CD4-positive, alpha-beta T cell (primary cell): ENCODE results near the gene XYLT1. TPM values are rescaled to one million over a fixed set of nuclear protein-coding genes. Genes with fewer than 3 reads are reported as not detected.

Experiments used
- ATAC-seq: fragments of 200-7000 bp; cut with Tn5 transposase; one replicate; pipeline ENCODE4 v1.10.0; 2022; ENCODE audit warnings: mild to moderate bottlenecking; ENCODE audit not compliant: poor library complexity
- CTCF ChIA-PET: fragments of 350-600 bp; sonication (Branson Sonifier 250); formaldehyde crosslinking; loops from one replicate; lab custom pipeline; 2021; ENCODE audit warnings: antibody characterized with exemption, inconsistent platforms; lab: Charles Lee
- POLR2A ChIA-PET: fragments of 350-600 bp; sonication (Branson Sonifier 250); formaldehyde crosslinking; loops from one replicate; lab custom pipeline; 2021; ENCODE audit warnings: antibody characterized with exemption, inconsistent platforms; lab: Charles Lee
- DNase-seq, 14 experiments: peaks; one replicate each; pipeline ENCODE4 v3.0.0-alpha.2; 2013 to 2020; ENCODE audit warnings: mixed read lengths in 2 of 14
- H3K27ac ChIP-seq, 2 donors: one replicate each; pipeline versions ENCODE4 v1.5.1 to v1.7.0; 2013; ENCODE audit warnings: low read length in 2 of 2, low read depth in 1 of 2, mild to moderate bottlenecking in 1 of 2
- H3K27me3 ChIP-seq, 2 experiments: 1 replicate in 1 of 2; 2 replicates in 1 of 2; pipeline versions ENCODE4 v1.6.1 to v1.7.0; 2013; ENCODE audit warnings: low read length in 2 of 2, control low read depth in 1 of 2, mild to moderate bottlenecking in 1 of 2, moderate library complexity in 1 of 2; ENCODE audit not compliant: insufficient read depth in 2 of 2, control insufficient read depth in 1 of 2
- H3K36me3 ChIP-seq: one replicate; pipeline ENCODE4 v1.6.1; 2013; ENCODE audit warnings: low read length, control low read depth; ENCODE audit not compliant: insufficient read depth
- H3K4me1 ChIP-seq: one replicate; pipeline ENCODE4 v1.6.1; 2013; ENCODE audit warnings: low read length, control low read depth; ENCODE audit not compliant: insufficient read depth
- H3K4me3 ChIP-seq: one replicate; pipeline ENCODE4 v1.5.1; 2013; ENCODE audit warnings: mild to moderate bottlenecking, low read length, moderate library complexity
- H3K9me3 ChIP-seq, 2 experiments: 1 replicate in 1 of 2; 2 replicates in 1 of 2; pipeline versions ENCODE4 v1.6.1 to v1.7.0; 2013; ENCODE audit warnings: low read length in 2 of 2, mild to moderate bottlenecking in 2 of 2, control low read depth in 1 of 2, moderate library complexity in 1 of 2; ENCODE audit not compliant: control insufficient read depth in 1 of 2, insufficient read depth in 1 of 2
- H3K27ac Mint-ChIP-seq: one replicate; pipeline ENCODE4 v1.8.0; 2020; ENCODE audit warnings: mixed read lengths
- H3K27me3 Mint-ChIP-seq: one replicate; pipeline ENCODE4 v1.8.0; 2021; ENCODE audit warnings: mixed read lengths
- H3K36me3 Mint-ChIP-seq: one replicate; pipeline ENCODE4 v1.8.0; 2021; ENCODE audit warnings: low read depth, mixed read lengths
- H3K4me1 Mint-ChIP-seq: one replicate; pipeline ENCODE4 v1.8.0; 2021; ENCODE audit warnings: low read depth, mixed read lengths
- H3K4me3 Mint-ChIP-seq: one replicate; pipeline ENCODE4 v1.8.0; 2020; ENCODE audit warnings: mild to moderate bottlenecking, mixed read lengths
- H3K9me3 Mint-ChIP-seq: one replicate; pipeline ENCODE4 v1.8.0; 2020; ENCODE audit warnings: mixed read lengths
- CTCF ChIP-seq: fragments of 200-600 bp; IDR thresholded peaks from one replicate; pipeline ENCODE4 v1.8.0; 2022; ENCODE audit warnings: antibody characterized with exemption, mild to moderate bottlenecking
- intact Hi-C, 2 experiments: fragments of 100-400 bp; cut with DNase I in 1 of 2; cut with micrococcal nuclease in 1 of 2; formaldehyde crosslinking; loops; one replicate each; pipeline versions ENCODE4 v1.15.1 to v1.9.0; 2023 to 2025; cut with DNase I, micrococcal nuclease
- total RNA-seq, 174 experiments: library from RNA in 2 of 174; stranded (reverse) in 2 of 174; gene quantifications; one replicate each; pipeline ENCODE4 v1.2.3 and lab custom pipeline; 2021 to 2026

Gene XYLT1
- total RNA-seq, 2 experiments from 2014 or later, result 26.0 to 27.1 TPM

GRCh38 chr16:17277981-17278381 lies 192.8 kb downstream of the XYLT1 start:
- Mint-ChIP-seq H3K9me3 (no peaks in the 10 kb centered on the region), H3K4me3 (no peak overlapping the region)
- no peak overlapping the region for H3K4me3 ChIP-seq

GRCh38 chr16:17276610-17277009 lies 194.2 kb downstream of the XYLT1 start:
- ATAC-seq (no peak), DNase-seq (no peak)
- Mint-ChIP-seq H3K27ac (peak overlapping the region; percentile 59), H3K36me3 (no peaks in the 10 kb centered on the region), H3K4me1 (peaks cover 60% of the 10 kb centered on the region), H3K27me3 (no peaks in the 10 kb centered on the region), H3K9me3 (no peaks in the 10 kb centered on the region), H3K4me3 (no peak overlapping the region)
- ChIA-PET POLR2A (interaction anchor here (0.6 kb wide), 1 partner anchor 42 kb away, joined by 3 read pairs; no protein-coding TSS in a partner anchor), CTCF (no interaction called here)
- H3K4me1 ChIP-seq, result peaks cover 35% of the 10 kb centered on the region
- H3K4me3 ChIP-seq, result no peak overlapping the region
- intact Hi-C loops, result loop anchor here in 1 of 2 experiments (5.0 kb wide), 1 partner anchor 201 kb away; no protein-coding TSS in a partner anchor
- TF ChIP-seq CTCF, result no peak
- no peaks in the 10 kb centered on the region for H3K27me3 ChIP-seq
- H3K36me3 ChIP-seq, result no peaks in the 10 kb centered on the region
- H3K9me3 ChIP-seq, result no peaks in the 10 kb centered on the region
- no peak overlapping the region for H3K27ac ChIP-seq

More at GRCh38 chr16:17277981-17278381, 192.8 kb downstream of the XYLT1 start:
- Mint-ChIP-seq H3K27me3 (no peaks in the 10 kb centered on the region), H3K36me3 (no peaks in the 10 kb centered on the region), H3K27ac (no peak overlapping the region), H3K4me1 (peaks cover 56% of the 10 kb centered on the region)
- Histone ChIP-seq H3K27ac (no peak overlapping the region), H3K36me3 (no peaks in the 10 kb centered on the region), H3K4me1 (peaks cover 30% of the 10 kb centered on the region), H3K9me3 (no peaks in the 10 kb centered on the region), H3K27me3 (no peaks in the 10 kb centered on the region)
- peak in 3 of 14 experiments; percentile 30 to 40 (median 34) for DNase-seq
- intact Hi-C loops, result loop anchor here in 1 of 2 experiments (5.0 kb wide), 1 partner anchor 199 kb away; no protein-coding TSS in a partner anchor
- ATAC-seq, result no peak
- CTCF ChIA-PET, result interaction anchor here (1.0 kb wide), 1 partner anchor 12 kb away, joined by 4 read pairs; no protein-coding TSS in a partner anchor
- POLR2A ChIA-PET, result no interaction called here
- no peak for TF ChIP-seq CTCF

DNA sequence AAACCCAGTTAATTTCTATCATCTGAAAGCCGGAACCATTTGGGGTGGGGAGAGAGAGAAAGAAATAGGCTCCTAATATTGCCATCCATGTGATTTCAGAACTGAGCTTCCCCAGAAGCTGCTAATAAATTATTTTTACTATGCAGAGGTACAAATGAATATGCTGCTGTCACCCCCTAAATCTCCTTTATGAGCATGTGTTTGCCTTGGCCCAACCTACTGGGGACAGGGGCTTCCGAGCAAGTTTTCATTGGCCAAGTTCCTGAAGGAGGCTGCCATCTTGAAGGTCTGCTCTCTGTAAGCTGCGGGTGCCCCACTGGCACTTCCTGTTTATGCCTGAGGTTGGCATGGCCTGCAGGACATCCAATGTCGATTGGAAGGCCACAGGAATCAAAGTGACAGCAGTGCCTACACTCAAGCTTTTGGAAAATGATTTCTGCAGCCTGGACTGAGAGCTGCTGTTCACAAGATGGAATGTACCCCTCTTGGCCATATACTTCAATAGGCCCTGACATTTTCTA lies 194.7 kb downstream of the XYLT1 start:
- peaks cover 64% of the 10 kb centered on the region for H3K4me1 Mint-ChIP-seq
- ChIA-PET CTCF (no interaction called here), POLR2A (interaction anchor here (0.6 to 1.0 kb wide), 2 partner anchors 42 to 194 kb away, joined by 3 read pairs; no protein-coding TSS in a partner anchor)
- Histone ChIP-seq H3K36me3 (no peaks in the 10 kb centered on the region), H3K27me3 (no peaks in the 10 kb centered on the region), H3K4me1 (peaks cover 35% of the 10 kb centered on the region), H3K4me3 (no peak overlapping the region), H3K9me3 (no peaks in the 10 kb centered on the region), H3K27ac (no peak overlapping the region)
- H3K36me3 Mint-ChIP-seq, result no peaks in the 10 kb centered on the region
- DNase-seq, result no peak
- intact Hi-C loops, result loop anchor here in 1 of 2 experiments (5.0 kb wide), 1 partner anchor 201 kb away; no protein-coding TSS in a partner anchor
- peak overlapping the region; percentile 48 for H3K27ac Mint-ChIP-seq
- no peak for TF ChIP-seq CTCF
- no peaks in the 10 kb centered on the region for H3K9me3 Mint-ChIP-seq
- no peak overlapping the region for H3K4me3 Mint-ChIP-seq
- no peak for ATAC-seq
- H3K27me3 Mint-ChIP-seq, result no peaks in the 10 kb centered on the region
